Ishikawa (cell line): ENCODE results near the gene FAM50A.

Experiments
- CEBPB ChIP-seq: IDR thresholded peaks from 2 replicates; pipeline ENCODE4 v1.6.1; 2012
- CREB1 ChIP-seq: IDR thresholded peaks from 2 replicates; pipeline ENCODE4 v1.6.1; 2012; ENCODE audit warnings: low read depth
- EGR1 ChIP-seq: IDR thresholded peaks from 2 replicates; pipeline ENCODE4 v1.6.1; 2012
- EP300 ChIP-seq: IDR thresholded peaks from 2 replicates; pipeline ENCODE4 v1.6.1; 2012; ENCODE audit warnings: borderline replicate concordance
- FOXM1 ChIP-seq: IDR thresholded peaks from 2 replicates; pipeline ENCODE4 v1.6.1; 2012; ENCODE audit warnings: low read depth, borderline replicate concordance
- NFIC ChIP-seq: IDR thresholded peaks from 2 replicates; pipeline ENCODE4 v1.6.1; 2012
- RAD21 ChIP-seq: IDR thresholded peaks from 2 replicates; pipeline ENCODE4 v1.6.1; 2012; ENCODE audit warnings: low read depth
- TAF1 ChIP-seq: IDR thresholded peaks from 2 replicates; pipeline ENCODE4 v1.6.1; 2012; ENCODE audit warnings: low read depth, mild to moderate bottlenecking
- TCF12 ChIP-seq: IDR thresholded peaks from 2 replicates; pipeline ENCODE4 v1.6.1; 2012; ENCODE audit warnings: low read depth
- TEAD4 ChIP-seq: IDR thresholded peaks from 2 replicates; pipeline ENCODE4 v1.6.1; 2012
- YY1 ChIP-seq: IDR thresholded peaks from 2 replicates; pipeline ENCODE4 v1.6.1; 2012; ENCODE audit warnings: low read depth
- ZBTB7A ChIP-seq: IDR thresholded peaks from 2 replicates; pipeline ENCODE4 v1.6.1; 2012; ENCODE audit warnings: low read depth
- TF ChIP-seq, protein P1 (sequence below): IDR thresholded peaks from 2 replicates; pipeline ENCODE4 v1.6.1; 2012
- TF ChIP-seq, protein P2 (sequence below): IDR thresholded peaks from 2 replicates; pipeline ENCODE4 v1.6.1; 2012
- TF ChIP-seq, protein P3 (sequence below): IDR thresholded peaks from 2 replicates; pipeline ENCODE4 v1.6.1; 2012; ENCODE audit warnings: low read depth, mild to moderate bottlenecking

The FAM50A gene

DNA sequence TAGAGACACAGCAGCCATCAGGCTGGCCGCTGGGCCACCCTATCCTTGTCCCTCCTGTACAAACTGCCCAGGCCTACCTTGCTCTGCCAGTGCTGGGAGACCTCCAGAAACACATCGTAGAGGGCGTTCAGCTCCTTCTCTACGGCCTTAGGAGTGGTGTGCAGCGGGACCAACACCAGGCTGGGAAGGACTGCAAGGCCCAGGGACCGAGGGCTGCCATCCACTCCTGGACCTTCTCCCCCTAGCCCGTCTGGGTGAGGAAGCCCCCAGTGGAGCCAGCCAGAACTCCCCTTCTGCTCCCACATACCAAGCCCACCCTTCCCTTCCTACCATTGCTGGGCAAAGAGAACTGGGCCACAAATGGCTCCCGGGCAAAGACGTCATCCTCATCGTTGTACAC is 40.7 kb upstream of the FAM50A start:
- no peak for TF ChIP-seq ZBTB7A
- no peak for TF ChIP-seq TEAD4
- TF ChIP-seq CREB1: no peak
- TF ChIP-seq, protein P1, sequence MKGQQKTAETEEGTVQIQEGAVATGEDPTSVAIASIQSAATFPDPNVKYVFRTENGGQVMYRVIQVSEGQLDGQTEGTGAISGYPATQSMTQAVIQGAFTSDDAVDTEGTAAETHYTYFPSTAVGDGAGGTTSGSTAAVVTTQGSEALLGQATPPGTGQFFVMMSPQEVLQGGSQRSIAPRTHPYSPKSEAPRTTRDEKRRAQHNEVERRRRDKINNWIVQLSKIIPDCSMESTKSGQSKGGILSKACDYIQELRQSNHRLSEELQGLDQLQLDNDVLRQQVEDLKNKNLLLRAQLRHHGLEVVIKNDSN: no peak
- no peak for TF ChIP-seq TAF1
- TF ChIP-seq CEBPB: no peak
- TF ChIP-seq, protein P2, sequence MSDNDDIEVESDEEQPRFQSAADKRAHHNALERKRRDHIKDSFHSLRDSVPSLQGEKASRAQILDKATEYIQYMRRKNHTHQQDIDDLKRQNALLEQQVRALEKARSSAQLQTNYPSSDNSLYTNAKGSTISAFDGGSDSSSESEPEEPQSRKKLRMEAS: no peak
- no peak for TF ChIP-seq RAD21
- no peak for TF ChIP-seq YY1
- TF ChIP-seq FOXM1: no peak
- TF ChIP-seq TCF12: no peak
- TF ChIP-seq EGR1: no peak
- TF ChIP-seq EP300: no peak
- no peak for TF ChIP-seq NFIC
- TF ChIP-seq, protein P3, sequence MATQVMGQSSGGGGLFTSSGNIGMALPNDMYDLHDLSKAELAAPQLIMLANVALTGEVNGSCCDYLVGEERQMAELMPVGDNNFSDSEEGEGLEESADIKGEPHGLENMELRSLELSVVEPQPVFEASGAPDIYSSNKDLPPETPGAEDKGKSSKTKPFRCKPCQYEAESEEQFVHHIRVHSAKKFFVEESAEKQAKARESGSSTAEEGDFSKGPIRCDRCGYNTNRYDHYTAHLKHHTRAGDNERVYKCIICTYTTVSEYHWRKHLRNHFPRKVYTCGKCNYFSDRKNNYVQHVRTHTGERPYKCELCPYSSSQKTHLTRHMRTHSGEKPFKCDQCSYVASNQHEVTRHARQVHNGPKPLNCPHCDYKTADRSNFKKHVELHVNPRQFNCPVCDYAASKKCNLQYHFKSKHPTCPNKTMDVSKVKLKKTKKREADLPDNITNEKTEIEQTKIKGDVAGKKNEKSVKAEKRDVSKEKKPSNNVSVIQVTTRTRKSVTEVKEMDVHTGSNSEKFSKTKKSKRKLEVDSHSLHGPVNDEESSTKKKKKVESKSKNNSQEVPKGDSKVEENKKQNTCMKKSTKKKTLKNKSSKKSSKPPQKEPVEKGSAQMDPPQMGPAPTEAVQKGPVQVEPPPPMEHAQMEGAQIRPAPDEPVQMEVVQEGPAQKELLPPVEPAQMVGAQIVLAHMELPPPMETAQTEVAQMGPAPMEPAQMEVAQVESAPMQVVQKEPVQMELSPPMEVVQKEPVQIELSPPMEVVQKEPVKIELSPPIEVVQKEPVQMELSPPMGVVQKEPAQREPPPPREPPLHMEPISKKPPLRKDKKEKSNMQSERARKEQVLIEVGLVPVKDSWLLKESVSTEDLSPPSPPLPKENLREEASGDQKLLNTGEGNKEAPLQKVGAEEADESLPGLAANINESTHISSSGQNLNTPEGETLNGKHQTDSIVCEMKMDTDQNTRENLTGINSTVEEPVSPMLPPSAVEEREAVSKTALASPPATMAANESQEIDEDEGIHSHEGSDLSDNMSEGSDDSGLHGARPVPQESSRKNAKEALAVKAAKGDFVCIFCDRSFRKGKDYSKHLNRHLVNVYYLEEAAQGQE: no peak

DNA sequence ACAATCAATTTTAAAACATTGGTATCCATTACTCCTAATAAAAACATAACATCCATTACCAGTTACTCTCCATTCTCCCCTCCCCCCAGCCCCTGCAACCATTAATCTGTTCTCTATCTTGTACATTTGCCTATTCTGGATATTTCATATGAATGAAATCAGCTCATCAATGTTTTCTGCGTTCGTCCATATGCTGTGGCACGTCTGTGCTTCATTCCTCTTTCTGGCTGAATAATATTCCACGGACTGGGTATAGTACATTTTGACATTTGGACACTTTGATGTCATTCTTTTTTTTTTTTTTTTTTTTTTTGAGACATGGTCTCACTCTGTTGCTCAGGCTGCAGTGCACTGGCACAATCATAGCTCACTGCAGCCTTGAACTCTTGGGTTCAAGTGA is 40.1 kb upstream of the FAM50A start:
- TF ChIP-seq EP300 (no peak), RAD21 (no peak), NFIC (no peak), FOXM1 (no peak), YY1 (no peak), TAF1 (no peak), EGR1 (no peak), TCF12 (no peak), TEAD4 (no peak), CEBPB (no peak), ZBTB7A (no peak), CREB1 (no peak)
- TF ChIP-seq, protein P2: no peak
- TF ChIP-seq, protein P3: no peak
- TF ChIP-seq, protein P1: no peak

DNA sequence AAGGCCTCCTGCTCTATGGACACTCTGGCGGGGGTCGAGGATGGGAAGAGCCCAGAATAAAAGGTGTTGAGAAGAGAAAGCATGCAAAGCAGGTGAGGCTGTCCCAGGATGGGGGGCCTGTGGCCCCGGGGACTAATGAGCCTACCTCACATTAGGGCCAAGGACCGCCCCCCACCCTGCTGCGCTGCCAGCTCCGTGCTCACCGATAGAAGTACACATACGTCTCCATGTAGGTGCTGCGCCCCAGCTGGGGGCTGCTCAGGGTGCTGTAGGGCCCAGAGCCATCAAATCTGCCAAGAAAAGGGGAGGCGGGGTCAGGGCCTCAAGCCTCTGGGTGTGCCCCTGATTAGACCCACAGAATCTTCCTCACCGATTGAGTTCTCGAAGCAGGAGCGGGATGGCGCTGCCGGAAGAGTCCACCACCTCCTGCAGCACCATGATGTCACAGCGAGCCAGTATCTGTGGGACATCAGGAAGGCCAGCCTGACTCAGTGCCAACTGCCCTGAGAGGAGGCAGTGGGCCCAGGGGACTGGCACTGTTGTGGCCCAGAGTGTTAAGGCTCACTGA is 39.2 kb upstream of the FAM50A start:
- TF ChIP-seq NFIC (no peak), EP300 (no peak), CREB1 (no peak), TAF1 (no peak), TCF12 (no peak), RAD21 (no peak), EGR1 (no peak)
- TF ChIP-seq, protein P3: no peak
- TF ChIP-seq, protein P1: no peak
- TF ChIP-seq, protein P2: no peak

DNA sequence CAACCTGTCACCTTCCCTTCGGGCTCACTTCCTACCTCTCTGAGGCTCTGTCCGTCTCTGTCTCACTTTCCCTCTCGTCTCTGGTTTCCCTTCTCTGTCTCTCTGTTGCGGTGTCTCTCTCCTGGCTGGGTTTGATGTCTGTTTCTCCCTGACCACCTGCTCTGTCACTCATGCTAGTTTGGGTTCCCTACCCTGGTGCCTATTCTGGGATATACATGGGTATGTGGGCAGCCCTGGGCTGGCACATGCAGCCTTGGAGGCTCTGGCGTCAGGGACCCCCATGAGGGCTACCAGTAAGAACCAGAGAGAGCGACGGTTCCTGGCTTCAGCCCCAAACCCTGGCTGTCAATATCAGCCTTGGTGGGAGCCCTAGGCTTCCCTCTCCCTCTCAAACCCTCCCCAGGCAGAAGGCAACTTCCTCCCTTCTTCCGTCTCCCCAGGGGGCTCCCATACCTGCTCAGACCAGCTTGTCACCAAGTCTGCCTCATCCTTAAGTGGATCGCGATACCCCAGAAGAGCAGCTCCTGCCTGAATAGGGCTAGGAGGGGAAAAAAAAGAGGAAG is 35.2 kb upstream of the FAM50A start:
- TF ChIP-seq EGR1 (no peak), FOXM1 (no peak), YY1 (no peak), RAD21 (no peak), TAF1 (no peak), CREB1 (no peak), NFIC (no peak), EP300 (no peak), CEBPB (no peak), TEAD4 (no peak), TCF12 (no peak)
- TF ChIP-seq, protein P1: no peak
- TF ChIP-seq, protein P3: no peak
- TF ChIP-seq, protein P2: no peak
